Measurements from ENCODE around the gene CYP11A1.

Gene CYP11A1

GRCh38 chr15:74351670-74352069 lies 15.8 kb downstream of the CYP11A1 start:
- Histone ChIP-seq H3K27me3 (ENCODE audit: insufficient read depth, low read length) (no peaks in the 10 kb centered on the region), H3K4me1 (ENCODE audit: insufficient read depth, low read length) (no peaks in the 10 kb centered on the region), H2AFZ (ENCODE audit: low read depth, low read length) (no peak overlapping the region), H3K9me3 (ENCODE audit: low read length) (no peaks in the 10 kb centered on the region), H3K4me3 (ENCODE audit: low read length) (no peak overlapping the region), H3K36me3 (ENCODE audit: insufficient read depth, low read length) (no peaks in the 10 kb centered on the region)

- H3K36me3 ChIP-seq (ENCODE audit: insufficient read depth, low read length), result no peaks in the 10 kb centered on the region
- H3K4me1 ChIP-seq (ENCODE audit: insufficient read depth, low read length), result no peaks in the 10 kb centered on the region
- no peaks in the 10 kb centered on the region for H3K27me3 ChIP-seq (ENCODE audit: insufficient read depth, low read length)
- H3K9me3 ChIP-seq (ENCODE audit: low read length), result no peaks in the 10 kb centered on the region
- H2AFZ ChIP-seq (ENCODE audit: low read depth, low read length), result no peak overlapping the region
- H3K4me3 ChIP-seq (ENCODE audit: low read length), result no peak overlapping the region
Measured at GRCh38 chr15:74350295-74351275, 16.9 kb downstream of the CYP11A1 start.

- H3K36me3 ChIP-seq (ENCODE audit: insufficient read depth, low read length), result no peaks in the 10 kb centered on the region
- no peaks in the 10 kb centered on the region for H3K4me1 ChIP-seq (ENCODE audit: insufficient read depth, low read length)
- no peak overlapping the region for H2AFZ ChIP-seq (ENCODE audit: low read depth, low read length)
- no peaks in the 10 kb centered on the region for H3K9me3 ChIP-seq (ENCODE audit: low read length)
- no peak overlapping the region for H3K4me3 ChIP-seq (ENCODE audit: low read length)
- H3K27me3 ChIP-seq (ENCODE audit: insufficient read depth, low read length), result no peaks in the 10 kb centered on the region
Measured at GRCh38 chr15:74349241-74349778, 18.1 kb downstream of the CYP11A1 start.

GRCh38 chr15:74347757-74348250 lies 19.6 kb downstream of the CYP11A1 start:
- H3K4me3 ChIP-seq (ENCODE audit: low read length), result no peak overlapping the region
- no peaks in the 10 kb centered on the region for H3K4me1 ChIP-seq (ENCODE audit: insufficient read depth, low read length)
- H2AFZ ChIP-seq (ENCODE audit: low read depth, low read length), result no peak overlapping the region
- no peaks in the 10 kb centered on the region for H3K9me3 ChIP-seq (ENCODE audit: low read length)
- H3K36me3 ChIP-seq (ENCODE audit: insufficient read depth, low read length), result no peaks in the 10 kb centered on the region
- peaks cover 3% of the 10 kb centered on the region for H3K27me3 ChIP-seq (ENCODE audit: insufficient read depth, low read length)

GRCh38 chr15:74345051-74345450 lies 22.4 kb downstream of the CYP11A1 start:
- Histone ChIP-seq H3K36me3 (ENCODE audit: insufficient read depth, low read length) (no peaks in the 10 kb centered on the region), H2AFZ (ENCODE audit: low read depth, low read length) (no peak overlapping the region), H3K4me1 (ENCODE audit: insufficient read depth, low read length) (no peaks in the 10 kb centered on the region), H3K9me3 (ENCODE audit: low read length) (no peaks in the 10 kb centered on the region), H3K27me3 (ENCODE audit: insufficient read depth, low read length) (peaks cover 3% of the 10 kb centered on the region), H3K4me3 (ENCODE audit: low read length) (no peak overlapping the region)

- no peaks in the 10 kb centered on the region for H3K36me3 ChIP-seq (ENCODE audit: insufficient read depth, low read length)
- H3K4me1 ChIP-seq (ENCODE audit: insufficient read depth, low read length), result no peaks in the 10 kb centered on the region
- no peak overlapping the region for H3K4me3 ChIP-seq (ENCODE audit: low read length)
- peaks cover 3% of the 10 kb centered on the region for H3K27me3 ChIP-seq (ENCODE audit: insufficient read depth, low read length)
- H3K9me3 ChIP-seq (ENCODE audit: low read length), result no peaks in the 10 kb centered on the region
- H2AFZ ChIP-seq (ENCODE audit: low read depth, low read length), result no peak overlapping the region
Measured at GRCh38 chr15:74343797-74344127, 23.7 kb downstream of the CYP11A1 start.

GRCh38 chr15:74343127-74343796 lies 24.2 kb downstream of the CYP11A1 start:
- no peaks in the 10 kb centered on the region for H3K9me3 ChIP-seq (ENCODE audit: low read length)
- H3K4me1 ChIP-seq (ENCODE audit: insufficient read depth, low read length), result no peaks in the 10 kb centered on the region
- H3K36me3 ChIP-seq (ENCODE audit: insufficient read depth, low read length), result no peaks in the 10 kb centered on the region
- no peak overlapping the region for H3K4me3 ChIP-seq (ENCODE audit: low read length)
- H3K27me3 ChIP-seq (ENCODE audit: insufficient read depth, low read length), result peaks cover 3% of the 10 kb centered on the region
- no peak overlapping the region for H2AFZ ChIP-seq (ENCODE audit: low read depth, low read length)

- H3K4me3 ChIP-seq (ENCODE audit: low read length), result no peak overlapping the region
- H3K36me3 ChIP-seq (ENCODE audit: insufficient read depth, low read length), result no peaks in the 10 kb centered on the region
- H3K9me3 ChIP-seq (ENCODE audit: low read length), result no peaks in the 10 kb centered on the region
- H2AFZ ChIP-seq (ENCODE audit: low read depth, low read length), result no peak overlapping the region
- peaks cover 3% of the 10 kb centered on the region for H3K27me3 ChIP-seq (ENCODE audit: insufficient read depth, low read length)
- no peaks in the 10 kb centered on the region for H3K4me1 ChIP-seq (ENCODE audit: insufficient read depth, low read length)
Measured at GRCh38 chr15:74340150-74340549, 27.3 kb downstream of the CYP11A1 start.

GRCh38 chr15:74339371-74339770 lies 28.1 kb downstream of the CYP11A1 start:
- Histone ChIP-seq H3K4me3 (ENCODE audit: low read length) (no peak overlapping the region), H3K9me3 (ENCODE audit: low read length) (no peaks in the 10 kb centered on the region), H2AFZ (ENCODE audit: low read depth, low read length) (no peak overlapping the region), H3K27me3 (ENCODE audit: insufficient read depth, low read length) (peaks cover 3% of the 10 kb centered on the region), H3K36me3 (ENCODE audit: insufficient read depth, low read length) (no peaks in the 10 kb centered on the region), H3K4me1 (ENCODE audit: insufficient read depth, low read length) (no peaks in the 10 kb centered on the region)

GRCh38 chr15:74338676-74339075 lies 28.8 kb downstream of the CYP11A1 start:
- peaks cover 1% of the 10 kb centered on the region for H3K27me3 ChIP-seq (ENCODE audit: insufficient read depth, low read length)
- H3K9me3 ChIP-seq (ENCODE audit: low read length), result no peaks in the 10 kb centered on the region
- no peaks in the 10 kb centered on the region for H3K36me3 ChIP-seq (ENCODE audit: insufficient read depth, low read length)
- H2AFZ ChIP-seq (ENCODE audit: low read depth, low read length), result no peak overlapping the region
- no peak overlapping the region for H3K4me3 ChIP-seq (ENCODE audit: low read length)
- H3K4me1 ChIP-seq (ENCODE audit: insufficient read depth, low read length), result no peaks in the 10 kb centered on the region

GRCh38 chr15:74337607-74338211 lies 29.7 kb downstream of the CYP11A1 start:
- H3K27me3 ChIP-seq (ENCODE audit: insufficient read depth, low read length), result no peaks in the 10 kb centered on the region
- H2AFZ ChIP-seq (ENCODE audit: low read depth, low read length), result no peak overlapping the region

GRCh38 chr15:74337146-74337545 lies 30.3 kb downstream of the CYP11A1 start:
- Histone ChIP-seq H3K9me3 (ENCODE audit: low read length) (no peaks in the 10 kb centered on the region), H3K36me3 (ENCODE audit: insufficient read depth, low read length) (no peaks in the 10 kb centered on the region), H3K4me3 (ENCODE audit: low read length) (no peak overlapping the region), H2AFZ (ENCODE audit: low read depth, low read length) (no peak overlapping the region), H3K4me1 (ENCODE audit: insufficient read depth, low read length) (no peaks in the 10 kb centered on the region), H3K27me3 (ENCODE audit: insufficient read depth, low read length) (no peaks in the 10 kb centered on the region)

More at GRCh38 chr15:74337607-74338211, 29.7 kb downstream of the CYP11A1 start:
- Histone ChIP-seq H3K4me1 (ENCODE audit: insufficient read depth, low read length) (no peaks in the 10 kb centered on the region), H3K9me3 (ENCODE audit: low read length) (no peaks in the 10 kb centered on the region), H3K36me3 (ENCODE audit: insufficient read depth, low read length) (no peaks in the 10 kb centered on the region), H3K4me3 (ENCODE audit: low read length) (no peak overlapping the region)

Measured in neuron (in vitro differentiated cells).